Kidney capillary endothelial cell (primary cell): ENCODE data around the gene NKAIN2.

Experiments used
- DNase-seq: peaks from one replicate; pipeline ENCODE4 v3.0.0-alpha.2; 2018; ENCODE audit warnings: low spot score

Gene NKAIN2

GRCh38 chr6:123803504-123804013 lies at the start of gene NKAIN2:
Gene NKAIN2, plus strand, starts transcription at chr6:123803865.
- no peak for DNase-seq

GRCh38 chr6:123759472-123759871 lies 44.2 kb upstream of the NKAIN2 start:
- no peak for DNase-seq

DNA sequence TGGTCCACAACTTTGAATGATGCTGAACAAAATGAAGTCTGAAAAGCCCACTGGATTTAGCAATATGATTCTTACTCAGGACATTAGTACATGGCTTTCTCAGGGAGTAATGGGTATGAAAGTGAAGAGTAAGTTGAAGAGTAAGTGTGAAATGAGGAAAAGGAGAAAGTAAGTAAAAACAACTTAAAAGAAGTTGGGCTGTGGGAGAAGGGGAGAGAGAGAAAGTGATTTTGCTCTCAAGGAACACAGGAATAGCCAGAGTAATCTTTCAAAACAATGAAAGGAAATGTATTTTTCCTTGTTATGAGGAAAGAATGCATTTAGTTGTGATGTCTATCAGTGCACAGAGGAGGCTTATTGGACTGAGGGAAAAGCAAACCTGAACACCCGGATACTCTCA lies 39.8 kb upstream of the NKAIN2 start:
- DNase-seq, result no peak

GRCh38 chr6:123764722-123765121 lies 38.9 kb upstream of the NKAIN2 start:
- no peak for DNase-seq

- DNase-seq, result no peak
Observed at GRCh38 chr6:123768921-123769320, 34.7 kb upstream of the NKAIN2 start.

- DNase-seq, result no peak
Observed at GRCh38 chr6:123769431-123769830, 34.2 kb upstream of the NKAIN2 start.

DNA sequence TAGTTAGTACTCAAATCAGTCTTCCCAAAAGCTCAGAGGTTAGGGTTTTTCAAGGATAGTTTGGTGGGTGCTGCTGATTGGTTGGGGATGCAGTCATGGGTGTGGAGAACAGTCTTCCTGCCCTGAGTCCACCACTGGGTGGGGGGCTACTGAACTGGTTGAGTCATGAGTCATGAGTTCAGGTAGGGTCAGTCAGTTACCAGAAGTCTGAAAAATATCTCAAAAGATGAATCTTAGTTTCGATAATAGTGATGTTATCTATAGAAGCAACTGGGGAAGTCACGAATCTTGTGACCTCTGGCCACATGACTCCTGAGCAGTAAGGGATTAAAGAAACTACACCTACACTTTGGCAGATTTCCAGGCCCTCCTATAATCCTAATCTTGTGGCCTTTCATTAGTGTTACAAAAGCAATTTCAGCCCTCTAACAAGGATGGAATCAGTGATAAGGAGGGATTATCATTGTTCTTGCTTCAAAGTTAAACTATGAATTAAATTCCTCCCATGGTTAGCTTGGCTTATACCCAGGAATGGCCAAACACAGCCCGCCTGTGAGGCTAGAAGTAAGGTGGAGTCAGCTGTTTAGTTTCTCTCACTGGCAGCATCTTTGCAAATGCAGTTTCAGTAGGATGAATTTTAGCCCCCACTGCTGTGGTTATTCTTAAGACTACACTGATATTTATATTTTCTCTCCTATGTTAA lies 33.3 kb upstream of the NKAIN2 start:
- DNase-seq, result no peak

GRCh38 chr6:123771126-123771525 lies 32.5 kb upstream of the NKAIN2 start:
- DNase-seq, result no peak

- DNase-seq, result no peak
Observed at GRCh38 chr6:123777563-123777962, 26.1 kb upstream of the NKAIN2 start.

- DNase-seq, result no peak
Observed at GRCh38 chr6:123780021-123780420, 23.6 kb upstream of the NKAIN2 start.

DNA sequence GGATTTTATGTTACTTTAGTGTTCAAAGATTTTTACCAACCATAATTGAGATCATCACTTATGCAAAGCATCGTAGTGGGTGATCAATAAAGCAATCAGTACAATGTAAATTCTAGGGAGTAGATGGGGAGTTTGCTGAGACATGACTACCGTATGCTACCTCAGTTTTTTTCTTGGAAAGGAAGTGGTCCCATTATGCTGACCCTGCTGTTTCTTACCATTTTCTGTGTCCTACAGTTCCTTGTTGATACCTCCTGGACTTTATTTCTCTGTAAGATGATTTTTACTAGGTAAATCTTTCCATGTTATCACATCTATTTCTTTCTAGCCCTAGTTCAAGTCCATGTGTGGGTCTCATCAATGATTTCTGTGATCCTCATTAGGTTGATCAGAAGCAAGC lies 19.3 kb upstream of the NKAIN2 start:
- DNase-seq, result no peak

- DNase-seq, result no peak
Observed at GRCh38 chr6:123785039-123785438, 18.6 kb upstream of the NKAIN2 start.

GRCh38 chr6:123788319-123788718 lies 15.3 kb upstream of the NKAIN2 start:
- no peak for DNase-seq

- DNase-seq, result no peak
Observed at GRCh38 chr6:123794190-123794589, 9.5 kb upstream of the NKAIN2 start.

GRCh38 chr6:123794799-123795198 lies 8.9 kb upstream of the NKAIN2 start:
- no peak for DNase-seq

GRCh38 chr6:123801067-123801466 lies 2.6 kb upstream of the NKAIN2 start:
- no peak for DNase-seq

GRCh38 chr6:123802351-123802696 lies 1.3 kb upstream of the NKAIN2 start:
- DNase-seq, result no peak

- DNase-seq, result peak; percentile 65
Observed at GRCh38 chr6:123802697-123803503, 765 bp upstream of the NKAIN2 start.

DNA sequence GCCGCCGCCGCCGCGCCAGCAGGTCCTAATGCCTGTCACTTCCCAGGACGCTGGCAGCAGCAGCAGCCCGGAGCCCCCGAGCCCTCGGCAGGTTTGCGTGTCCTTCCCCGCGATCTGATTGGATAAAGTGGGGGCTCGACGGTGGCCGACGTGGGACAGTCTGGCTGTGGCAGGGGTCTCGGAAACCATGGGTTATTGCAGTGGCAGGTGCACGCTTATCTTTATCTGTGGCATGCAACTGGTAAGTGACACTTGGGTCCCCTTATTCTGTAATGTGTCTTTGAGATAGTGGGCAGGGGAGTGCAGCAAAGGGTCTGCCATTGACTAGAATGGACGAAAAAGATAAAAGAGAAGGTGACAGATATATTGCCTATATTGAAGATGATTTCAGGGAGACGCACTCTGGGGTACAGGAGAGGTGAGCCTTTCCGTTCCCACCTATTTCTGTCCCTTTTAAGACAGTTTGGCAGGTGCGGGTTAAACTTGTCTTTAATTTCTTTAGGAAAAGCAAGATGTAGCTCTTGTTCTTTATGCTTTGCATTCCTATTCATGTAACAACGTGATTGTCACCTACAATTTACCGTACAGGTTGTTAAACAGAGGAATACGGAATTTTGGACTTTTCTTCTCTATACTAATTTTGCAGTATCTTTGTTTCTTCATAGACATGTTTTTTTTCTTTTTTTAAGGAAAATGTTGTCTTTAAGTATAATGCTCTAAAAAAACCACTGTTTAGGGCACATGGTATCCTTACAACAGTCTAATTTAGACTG lies 535 bp downstream of the NKAIN2 start:
- DNase-seq, result peak; percentile 7

GRCh38 chr6:123804787-123805540 lies 1.3 kb downstream of the NKAIN2 start:
- no peak for DNase-seq

- DNase-seq, result no peak
Observed at GRCh38 chr6:123805921-123806320, 2.3 kb downstream of the NKAIN2 start.

DNA sequence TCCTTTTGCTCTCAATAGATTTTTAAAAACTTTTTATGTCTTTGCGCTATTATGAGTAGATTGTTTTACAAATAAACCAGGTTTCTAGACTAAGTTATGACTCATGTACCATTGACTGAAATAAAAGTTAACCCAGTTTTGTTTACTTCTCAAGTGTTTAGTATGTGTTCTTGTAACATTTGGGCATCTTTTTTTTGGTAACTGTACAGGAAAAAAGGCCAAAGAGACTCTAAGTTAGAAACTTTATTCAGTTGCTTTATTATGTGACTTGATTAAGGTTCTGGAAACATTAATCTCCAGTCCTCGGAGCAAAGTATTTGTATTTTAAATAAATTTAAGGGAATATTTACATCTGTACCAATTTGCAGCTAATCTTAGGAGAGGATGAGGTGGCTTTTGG lies 2.9 kb downstream of the NKAIN2 start:
- no peak for DNase-seq
